Caco-2 (cell line): ENCODE data around the gene CAPN12. TPM values are rescaled to one million over a fixed set of nuclear protein-coding genes. Genes with fewer than 3 reads are reported as not detected.

ENCODE experiments used
- BruUV-seq: library from RNA; stranded (reverse); fragments of 400-500 nt; replicated peaks from 2 replicates; lab custom pipeline; 2021; lab: Mats Ljungman, UMichigan
- CTCF ChIA-PET: fragments of 300-600 bp; sonication (Branson Sonifier 250); formaldehyde crosslinking; loops from one replicate; lab custom pipeline; 2022; ENCODE audit warnings: antibody characterized with exemption; lab: Charles Lee
- POLR2A ChIA-PET: fragments of 300-600 bp; sonication (Branson Sonifier 250); formaldehyde crosslinking; loops from one replicate; lab custom pipeline; 2022; ENCODE audit warnings: antibody characterized with exemption; lab: Charles Lee
- DNase-seq, 2 experiments: peaks; one replicate each; pipeline versions ENCODE4 v3.0.0 to v3.0.0-alpha.2; 2020 to 2022
- H3K27me3 ChIP-seq: replicated peaks from 2 replicates; pipeline ENCODE4 v1.6.0; 2011; ENCODE audit warnings: low read length; ENCODE audit not compliant: control insufficient read depth, insufficient read depth
- H3K36me3 ChIP-seq: 2 replicates; pipeline ENCODE4 v1.5.1; 2011; ENCODE audit warnings: low read length; ENCODE audit not compliant: control insufficient read depth, insufficient read depth
- H3K4me1 ChIP-seq: fragments of 250-450 bp; sonication (Bioruptor Pico); 2 replicates; pipeline ENCODE4 v1.5.1; 2020; ENCODE audit warnings: mild to moderate bottlenecking
- H3K4me3 ChIP-seq: 2 replicates; pipeline ENCODE4 v1.5.1; 2011; ENCODE audit warnings: low read depth, mild to moderate bottlenecking, control low read depth, low read length
- H3K9me3 ChIP-seq: fragments of 250-450 bp; sonication (Bioruptor Pico); 2 replicates; pipeline ENCODE4 v1.5.1; 2020; ENCODE audit warnings: mild to moderate bottlenecking, moderate library complexity
- H3K27ac Mint-ChIP-seq: one replicate; pipeline ENCODE4 v1.8.0; 2022; ENCODE audit warnings: mixed read lengths; ENCODE audit not compliant: unreplicated experiment
- H3K27me3 Mint-ChIP-seq: one replicate; pipeline ENCODE4 v1.8.0; 2022; ENCODE audit warnings: mixed read lengths; ENCODE audit not compliant: insufficient read depth, unreplicated experiment
- H3K36me3 Mint-ChIP-seq: one replicate; pipeline ENCODE4 v1.8.0; 2022; ENCODE audit warnings: mild to moderate bottlenecking, mixed read lengths; ENCODE audit not compliant: insufficient read depth, unreplicated experiment
- H3K4me1 Mint-ChIP-seq: one replicate; pipeline ENCODE4 v1.8.0; 2022; ENCODE audit warnings: low read depth, mixed read lengths; ENCODE audit not compliant: unreplicated experiment
- H3K4me3 Mint-ChIP-seq: one replicate; pipeline ENCODE4 v1.8.0; 2022; ENCODE audit warnings: mild to moderate bottlenecking, moderate library complexity, mixed read lengths; ENCODE audit not compliant: unreplicated experiment
- H3K9me3 Mint-ChIP-seq: one replicate; pipeline ENCODE4 v1.8.0; 2022; ENCODE audit warnings: mixed read lengths; ENCODE audit not compliant: unreplicated experiment
- intact Hi-C: fragments of 100-400 bp; cut with micrococcal nuclease; formaldehyde crosslinking; loops from one replicate; pipeline ENCODE4 v1.10.0; 2022; ENCODE audit not compliant: unreplicated experiment
- total RNA-seq: library from RNA; stranded (reverse); gene quantifications from 2 replicates; pipeline ENCODE4 v1.2.3, GENCODE V29; 2022
- TF ChIP-seq, protein P1 (sequence below), 2 experiments: fragments of 200-600 bp in 1 of 2; IDR thresholded peaks; 1 replicate in 1 of 2; 2 replicates in 1 of 2; pipeline versions ENCODE4 v1.5.1 to v1.8.0; 2011 to 2022; ENCODE audit warnings: antibody characterized with exemption in 1 of 2, control low read depth in 1 of 2, inconsistent platforms in 1 of 2, low read depth in 1 of 2, low read length in 1 of 2, mild to moderate bottlenecking in 1 of 2, moderate library complexity in 1 of 2; ENCODE audit not compliant: insufficient read depth in 1 of 2, severe bottlenecking in 1 of 2, unreplicated experiment in 1 of 2

Gene CAPN12
- total RNA-seq, 1 experiment from 2014 or later: 8.8 TPM

DNA sequence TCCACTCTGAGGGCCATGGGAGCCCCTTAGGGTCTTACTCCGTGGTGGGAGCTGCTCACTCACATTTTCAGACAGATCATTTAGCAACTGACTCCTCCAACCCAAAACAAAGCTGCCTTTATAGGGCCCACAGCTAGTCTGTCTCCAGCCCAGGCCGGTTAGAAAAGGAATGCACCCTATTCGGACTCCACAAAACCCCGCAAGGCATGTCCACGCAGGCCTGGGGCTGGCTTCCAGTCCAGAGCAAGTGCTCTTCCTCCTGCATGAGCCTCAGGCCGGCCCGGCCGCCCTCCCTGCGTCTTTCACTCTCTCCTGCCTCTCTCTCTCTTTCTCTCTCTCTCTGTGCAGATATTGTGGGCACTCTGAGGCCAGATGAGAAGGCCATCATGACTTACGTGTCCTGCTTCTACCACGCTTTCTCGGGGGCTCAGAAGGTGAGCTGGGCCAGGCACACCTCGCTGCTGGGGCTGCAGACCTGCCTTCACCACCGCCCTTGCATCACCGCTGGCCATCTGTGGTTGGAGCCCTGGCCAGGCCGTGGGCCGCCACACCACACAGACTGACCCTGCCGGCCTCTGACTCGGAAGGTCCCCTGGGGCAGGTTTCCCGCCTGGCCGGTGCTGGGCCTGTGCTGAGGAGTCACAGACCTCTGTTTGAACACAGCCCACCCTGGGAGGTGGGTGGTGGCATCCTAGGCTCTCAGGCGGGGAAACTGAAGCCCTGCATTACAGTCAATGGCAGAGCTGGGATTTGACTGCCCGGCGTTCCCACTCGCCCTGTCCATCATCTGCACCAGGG is 33.1 kb downstream of the CAPN12 start:
- intact Hi-C loops: no loop called here
- Mint-ChIP-seq H3K9me3 (no peaks in the 10 kb centered on the region), H3K27ac (no peak overlapping the region)

DNA sequence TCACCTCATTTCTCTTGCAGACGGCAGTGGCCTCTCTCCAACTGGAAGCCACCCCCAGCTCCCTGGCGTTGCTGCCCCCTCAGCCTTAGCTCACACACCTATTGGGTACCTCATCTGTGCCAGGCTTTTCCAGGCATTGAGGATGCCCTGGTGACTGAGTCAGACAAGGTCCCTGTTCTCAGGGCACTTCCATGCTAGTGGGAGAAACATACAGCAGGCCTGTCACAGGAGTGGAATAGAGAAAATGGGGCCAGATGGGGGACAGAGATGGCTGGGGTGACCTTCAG is 33.9 kb downstream of the CAPN12 start:
- H3K9me3 ChIP-seq: no peaks in the 10 kb centered on the region
- Mint-ChIP-seq H3K27ac (peak overlapping the region; percentile 13), H3K4me3 (no peak overlapping the region), H3K4me1 (peaks cover 9% of the 10 kb centered on the region), H3K36me3 (peaks cover 100% of the 10 kb centered on the region), H3K9me3 (no peaks in the 10 kb centered on the region), H3K27me3 (no peaks in the 10 kb centered on the region)
- ChIA-PET POLR2A (no interaction called here), CTCF (interaction anchor here (0.5 kb wide), 1 partner anchor 24 kb away, joined by 3 read pairs; no protein-coding TSS in a partner anchor)
- no TSS peak for BruUV-seq
- no peaks in the 10 kb centered on the region for H3K27me3 ChIP-seq
- H3K4me3 ChIP-seq: no peak overlapping the region
- H3K36me3 ChIP-seq: peaks cover 22% of the 10 kb centered on the region
- no peak for DNase-seq
- intact Hi-C loops: no loop called here
- TF ChIP-seq, protein P1, sequence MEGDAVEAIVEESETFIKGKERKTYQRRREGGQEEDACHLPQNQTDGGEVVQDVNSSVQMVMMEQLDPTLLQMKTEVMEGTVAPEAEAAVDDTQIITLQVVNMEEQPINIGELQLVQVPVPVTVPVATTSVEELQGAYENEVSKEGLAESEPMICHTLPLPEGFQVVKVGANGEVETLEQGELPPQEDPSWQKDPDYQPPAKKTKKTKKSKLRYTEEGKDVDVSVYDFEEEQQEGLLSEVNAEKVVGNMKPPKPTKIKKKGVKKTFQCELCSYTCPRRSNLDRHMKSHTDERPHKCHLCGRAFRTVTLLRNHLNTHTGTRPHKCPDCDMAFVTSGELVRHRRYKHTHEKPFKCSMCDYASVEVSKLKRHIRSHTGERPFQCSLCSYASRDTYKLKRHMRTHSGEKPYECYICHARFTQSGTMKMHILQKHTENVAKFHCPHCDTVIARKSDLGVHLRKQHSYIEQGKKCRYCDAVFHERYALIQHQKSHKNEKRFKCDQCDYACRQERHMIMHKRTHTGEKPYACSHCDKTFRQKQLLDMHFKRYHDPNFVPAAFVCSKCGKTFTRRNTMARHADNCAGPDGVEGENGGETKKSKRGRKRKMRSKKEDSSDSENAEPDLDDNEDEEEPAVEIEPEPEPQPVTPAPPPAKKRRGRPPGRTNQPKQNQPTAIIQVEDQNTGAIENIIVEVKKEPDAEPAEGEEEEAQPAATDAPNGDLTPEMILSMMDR (IDR thresholded peaks at IDR 0.05; ENCODE audit: insufficient read depth in 1 of 2, low read depth in 1 of 2, low read length in 1 of 2, severe bottlenecking in 1 of 2, unreplicated experiment in 1 of 2): no peak
- H3K4me1 ChIP-seq: no peaks in the 10 kb centered on the region

More for the DNA sequence above, 33.1 kb downstream of the CAPN12 start:
- ChIA-PET POLR2A (no interaction called here), CTCF (interaction anchor here (0.5 kb wide), 2 partner anchors 25 to 64 kb away, joined by 3 read pairs; partner anchors contain the start of gene ACTN4)
- Histone ChIP-seq H3K27me3 (no peaks in the 10 kb centered on the region), H3K4me3 (no peak overlapping the region), H3K9me3 (no peaks in the 10 kb centered on the region), H3K4me1 (no peaks in the 10 kb centered on the region), H3K36me3 (peaks cover 17% of the 10 kb centered on the region)
- H3K4me3 Mint-ChIP-seq: no peak overlapping the region
- BruUV-seq: no TSS peak
- H3K4me1 Mint-ChIP-seq: peaks cover 9% of the 10 kb centered on the region
- TF ChIP-seq, protein P1 (IDR thresholded peaks at IDR 0.05; ENCODE audit: insufficient read depth in 1 of 2, low read depth in 1 of 2, low read length in 1 of 2, severe bottlenecking in 1 of 2, unreplicated experiment in 1 of 2): no peak
- no peak for DNase-seq
- peaks cover 100% of the 10 kb centered on the region for H3K36me3 Mint-ChIP-seq
- no peaks in the 10 kb centered on the region for H3K27me3 Mint-ChIP-seq

DNA sequence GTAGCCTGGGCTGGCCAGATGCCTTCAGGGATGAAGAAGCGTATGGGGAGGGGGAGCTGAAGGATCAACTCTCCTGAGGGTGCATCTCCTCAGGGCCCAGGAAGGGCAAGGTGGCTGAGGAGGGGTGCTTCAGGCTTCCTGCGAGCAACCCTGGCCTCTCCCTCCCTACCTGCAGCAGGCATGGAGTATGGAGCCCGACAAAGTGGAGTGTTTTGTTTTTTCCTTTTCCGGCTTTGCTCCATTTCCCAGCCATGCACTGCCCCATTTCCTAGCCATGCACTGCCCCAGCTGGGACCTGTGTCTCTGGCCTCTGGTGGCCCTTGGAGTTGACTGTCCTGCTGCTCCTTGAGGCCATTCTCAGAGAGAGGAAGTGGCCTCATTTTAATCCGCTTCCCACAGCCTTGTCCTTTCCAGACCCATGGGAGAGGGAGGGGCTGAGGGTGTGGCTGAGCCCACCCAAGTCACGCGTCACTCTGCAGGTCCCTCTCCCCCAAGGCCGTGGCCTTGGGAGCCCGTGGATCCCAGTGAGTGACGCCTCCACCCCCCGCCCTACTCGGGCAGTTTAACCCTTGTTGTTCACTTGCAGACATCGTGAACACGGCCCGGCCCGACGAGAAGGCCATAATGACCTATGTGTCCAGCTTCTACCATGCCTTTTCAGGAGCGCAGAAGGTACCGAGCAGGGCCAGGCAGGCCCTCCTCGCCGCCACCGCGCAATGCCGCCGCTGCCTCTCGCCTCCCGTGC is 34.4 kb downstream of the CAPN12 start:
- H3K36me3 Mint-ChIP-seq: peaks cover 100% of the 10 kb centered on the region
- no peak for DNase-seq
- no peaks in the 10 kb centered on the region for H3K27me3 ChIP-seq
- TF ChIP-seq, protein P1 (IDR thresholded peaks at IDR 0.05; ENCODE audit: insufficient read depth in 1 of 2, low read depth in 1 of 2, low read length in 1 of 2, severe bottlenecking in 1 of 2, unreplicated experiment in 1 of 2): no peak
- BruUV-seq: no TSS peak
- peaks cover 26% of the 10 kb centered on the region for H3K36me3 ChIP-seq
- H3K27me3 Mint-ChIP-seq: no peaks in the 10 kb centered on the region
- no peak overlapping the region for H3K4me3 ChIP-seq
- no peaks in the 10 kb centered on the region for H3K9me3 ChIP-seq
- H3K4me1 ChIP-seq: no peaks in the 10 kb centered on the region
- ChIA-PET CTCF (no interaction called here), POLR2A (no interaction called here)
- H3K4me1 Mint-ChIP-seq: peaks cover 9% of the 10 kb centered on the region
- H3K4me3 Mint-ChIP-seq: no peak overlapping the region
- intact Hi-C loops: no loop called here
- peak overlapping the region; percentile 65 for H3K27ac Mint-ChIP-seq
- no peaks in the 10 kb centered on the region for H3K9me3 Mint-ChIP-seq
